ENCODE results near the gene CDX1.

CDX1 gene

DNA sequence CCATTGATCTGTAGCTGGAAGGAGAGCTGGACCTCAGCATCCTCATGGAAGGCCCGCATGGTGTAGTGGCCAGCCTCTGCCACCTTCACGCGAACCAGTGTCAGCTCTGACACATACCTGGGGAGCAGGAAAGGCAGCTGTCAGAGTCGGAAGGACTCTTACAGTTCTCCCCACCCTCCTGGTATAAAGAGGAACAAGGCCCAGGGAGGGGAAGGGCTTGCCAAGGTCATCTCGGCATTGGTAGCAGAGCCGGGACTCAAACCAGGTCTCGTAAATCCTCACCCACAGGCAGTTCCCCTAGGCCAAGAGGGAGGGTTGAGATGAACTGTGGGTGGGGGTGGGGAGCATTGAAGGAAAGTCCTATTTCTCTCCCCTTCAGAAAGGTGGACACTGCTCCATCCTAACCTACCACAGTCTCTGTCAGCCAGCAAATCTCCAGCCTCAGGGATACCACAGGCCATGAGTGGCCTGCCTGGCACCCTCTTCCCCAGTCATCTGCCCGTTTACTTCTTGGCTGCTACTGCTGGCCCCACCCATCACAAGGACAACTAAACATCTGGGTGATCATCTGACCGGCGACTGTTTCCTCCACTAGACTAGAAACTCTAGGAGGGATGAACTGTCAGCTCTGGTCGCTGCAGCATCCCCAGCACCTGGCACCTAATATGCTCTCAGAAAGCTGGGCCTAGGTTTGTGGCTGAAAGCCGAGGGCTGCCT, 34.4 kb upstream of the CDX1 start:
- TF ChIP-seq, protein P1, sequence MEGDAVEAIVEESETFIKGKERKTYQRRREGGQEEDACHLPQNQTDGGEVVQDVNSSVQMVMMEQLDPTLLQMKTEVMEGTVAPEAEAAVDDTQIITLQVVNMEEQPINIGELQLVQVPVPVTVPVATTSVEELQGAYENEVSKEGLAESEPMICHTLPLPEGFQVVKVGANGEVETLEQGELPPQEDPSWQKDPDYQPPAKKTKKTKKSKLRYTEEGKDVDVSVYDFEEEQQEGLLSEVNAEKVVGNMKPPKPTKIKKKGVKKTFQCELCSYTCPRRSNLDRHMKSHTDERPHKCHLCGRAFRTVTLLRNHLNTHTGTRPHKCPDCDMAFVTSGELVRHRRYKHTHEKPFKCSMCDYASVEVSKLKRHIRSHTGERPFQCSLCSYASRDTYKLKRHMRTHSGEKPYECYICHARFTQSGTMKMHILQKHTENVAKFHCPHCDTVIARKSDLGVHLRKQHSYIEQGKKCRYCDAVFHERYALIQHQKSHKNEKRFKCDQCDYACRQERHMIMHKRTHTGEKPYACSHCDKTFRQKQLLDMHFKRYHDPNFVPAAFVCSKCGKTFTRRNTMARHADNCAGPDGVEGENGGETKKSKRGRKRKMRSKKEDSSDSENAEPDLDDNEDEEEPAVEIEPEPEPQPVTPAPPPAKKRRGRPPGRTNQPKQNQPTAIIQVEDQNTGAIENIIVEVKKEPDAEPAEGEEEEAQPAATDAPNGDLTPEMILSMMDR (IDR thresholded peaks at IDR 0.05; ENCODE audit: borderline replicate concordance, insufficient read depth, low read depth, low read length), result no peak
- H3K4me3 ChIP-seq (ENCODE audit: low read depth, low read length), result no peak overlapping the region

DNA sequence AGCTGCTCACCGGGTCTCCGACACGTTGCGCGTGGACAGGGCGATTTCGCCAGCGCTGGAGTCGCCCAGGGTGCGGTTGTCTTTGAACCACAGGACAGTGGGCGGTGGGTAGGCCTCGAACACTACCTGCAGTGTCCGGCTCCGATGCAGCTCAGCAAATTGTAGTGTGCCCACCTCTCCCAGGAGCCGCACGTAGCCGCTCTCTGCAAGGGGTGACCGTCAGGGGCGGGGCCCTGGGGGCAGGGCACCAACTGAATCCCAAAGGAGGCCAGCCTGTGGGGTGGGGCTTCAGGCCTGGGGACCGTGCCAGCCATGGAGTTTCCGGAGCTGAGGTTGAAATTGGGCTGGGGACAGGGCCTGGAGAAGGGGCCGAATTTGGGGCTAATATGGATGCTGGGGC, 33.8 kb upstream of the CDX1 start:
- TF ChIP-seq, protein P1 (IDR thresholded peaks at IDR 0.05; ENCODE audit: borderline replicate concordance, insufficient read depth, low read depth, low read length), result no peak
- no peak overlapping the region for H3K4me3 ChIP-seq (ENCODE audit: low read depth, low read length)

DNA sequence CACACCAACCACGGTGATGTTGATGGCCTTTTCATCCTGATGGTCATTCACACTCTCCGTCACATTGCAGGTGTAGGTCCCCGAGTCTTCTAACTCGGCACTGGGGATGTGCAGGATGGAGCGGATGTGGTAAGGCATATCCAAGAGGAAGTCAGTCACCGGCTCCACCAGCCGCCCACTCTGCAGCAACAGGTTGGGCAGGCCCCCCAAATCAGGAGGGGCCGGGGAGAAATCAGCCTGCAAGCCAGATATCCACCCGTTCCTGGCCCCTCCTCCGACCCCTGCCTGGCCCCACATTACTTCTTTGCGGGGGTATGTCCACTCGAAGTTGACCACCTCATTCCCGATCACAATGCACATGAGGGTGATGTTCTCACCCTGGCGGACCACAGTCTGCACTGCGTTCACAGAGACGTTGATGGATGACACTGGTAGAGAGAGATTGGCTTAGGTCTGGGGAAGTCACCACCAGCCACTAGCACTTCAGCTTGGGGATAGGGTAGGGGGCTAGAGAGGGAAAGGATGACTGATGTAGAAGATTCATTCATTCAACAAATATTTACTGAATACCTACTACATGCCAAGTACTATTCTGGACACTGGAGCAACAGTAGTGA, 32.9 kb upstream of the CDX1 start:
- TF ChIP-seq, protein P1 (IDR thresholded peaks at IDR 0.05; ENCODE audit: borderline replicate concordance, insufficient read depth, low read depth, low read length), result no peak
- no peak overlapping the region for H3K4me3 ChIP-seq (ENCODE audit: low read depth, low read length)

DNA sequence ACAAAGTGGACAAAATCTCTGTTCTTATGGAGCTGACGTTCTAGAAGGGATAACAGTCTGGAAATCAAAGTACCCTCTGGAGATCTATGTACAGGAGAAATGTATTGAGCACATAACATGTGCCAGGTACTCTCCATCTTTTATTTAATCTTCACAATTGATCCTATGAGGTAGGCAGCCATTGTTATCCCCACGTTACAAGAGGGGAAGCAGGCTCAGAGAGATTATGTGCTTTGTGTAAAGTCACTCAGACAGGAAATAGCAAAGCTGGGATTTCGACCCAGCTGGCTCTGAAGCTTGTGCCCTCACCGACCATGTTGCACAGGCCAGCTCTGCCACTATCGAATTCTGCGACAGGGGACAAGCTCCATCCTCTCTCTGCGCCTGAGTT, 32.4 kb upstream of the CDX1 start:
- TF ChIP-seq, protein P1 (IDR thresholded peaks at IDR 0.05; ENCODE audit: borderline replicate concordance, insufficient read depth, low read depth, low read length), result no peak
- no peak overlapping the region for H3K4me3 ChIP-seq (ENCODE audit: low read depth, low read length)

DNA sequence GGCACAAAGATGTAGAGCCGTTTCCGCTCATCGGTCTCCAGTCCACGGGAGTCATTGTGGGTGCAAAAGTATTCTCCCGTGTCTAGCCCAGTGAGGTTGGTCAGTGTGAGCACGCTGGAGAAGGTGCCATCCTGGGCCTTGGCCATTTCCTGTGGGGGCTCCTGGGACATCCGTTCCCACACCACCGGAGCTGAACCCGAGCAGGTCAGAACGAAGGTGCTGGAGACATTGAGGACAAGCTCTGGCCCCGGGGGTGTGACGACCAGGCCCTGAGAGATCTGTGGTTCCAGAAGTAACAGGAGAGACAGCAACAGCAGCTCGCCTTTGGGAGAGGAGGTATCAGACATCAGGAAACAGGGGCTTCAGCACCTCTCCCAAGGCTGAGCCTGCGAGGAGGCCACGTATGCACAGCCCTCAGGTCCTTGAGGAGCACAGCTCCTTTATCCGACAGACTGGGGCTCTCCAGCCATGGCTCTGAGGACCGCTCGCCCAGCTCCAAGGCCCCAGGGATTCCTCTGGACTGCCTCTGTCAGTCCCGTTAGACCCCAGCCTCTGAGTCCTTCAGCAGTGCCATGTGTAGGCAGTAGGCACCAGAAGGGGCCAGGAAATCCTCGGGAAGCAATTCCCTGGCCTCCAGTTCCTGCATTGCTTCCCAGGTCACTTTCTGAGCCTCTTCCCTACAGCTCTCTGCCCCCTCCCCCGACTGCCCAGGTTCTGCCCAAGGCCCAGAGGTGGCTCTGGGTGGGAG, 30.8 kb upstream of the CDX1 start:
- H3K4me3 ChIP-seq (ENCODE audit: low read depth, low read length), result no peak overlapping the region
- TF ChIP-seq, protein P1 (IDR thresholded peaks at IDR 0.05; ENCODE audit: borderline replicate concordance, insufficient read depth, low read depth, low read length), result no peak

DNA sequence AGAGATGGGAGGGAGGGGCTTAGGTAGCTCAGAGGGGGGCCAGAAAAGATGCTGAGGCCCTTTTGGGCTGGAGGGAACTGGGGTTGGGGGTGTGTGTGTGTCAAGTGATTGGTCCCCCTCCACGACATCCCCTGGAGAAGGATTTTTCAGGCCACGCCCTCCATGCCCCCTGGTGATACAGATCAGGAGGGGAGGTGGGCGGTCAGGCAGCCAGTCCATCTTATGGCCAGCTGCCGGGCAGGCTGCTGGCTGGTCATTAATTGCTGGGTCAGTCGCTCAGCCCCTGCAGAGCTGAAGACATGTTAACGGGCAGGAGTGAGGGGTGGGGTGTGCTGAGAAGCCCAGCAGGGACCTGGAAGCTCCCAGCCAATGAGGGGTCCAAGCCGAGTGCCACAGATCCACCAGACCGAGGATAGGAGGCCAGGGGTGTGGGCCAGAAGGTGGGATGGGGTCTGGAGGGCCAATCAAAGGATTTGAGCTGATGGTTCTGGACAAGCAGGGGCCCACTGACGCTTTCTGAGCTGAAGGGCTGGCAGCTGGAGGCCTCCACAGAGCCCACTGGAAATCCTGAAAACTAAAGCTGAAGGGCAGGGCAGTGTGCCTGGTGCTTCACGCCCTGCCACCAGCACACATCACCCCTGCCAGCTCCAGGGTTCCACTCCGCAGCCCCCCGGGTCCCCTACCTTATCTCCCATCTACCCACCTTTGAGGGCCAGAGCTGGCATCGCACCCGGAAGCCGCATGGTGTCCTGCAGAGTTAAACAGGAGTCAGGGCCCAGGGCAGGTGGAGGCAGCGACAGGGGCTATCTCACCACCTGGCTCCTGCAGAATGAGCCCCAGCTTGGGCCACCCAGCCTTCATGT, 30.0 kb upstream of the CDX1 start:
- TF ChIP-seq, protein P1 (IDR thresholded peaks at IDR 0.05; ENCODE audit: borderline replicate concordance, insufficient read depth, low read depth, low read length), result no peak
- no peak overlapping the region for H3K4me3 ChIP-seq (ENCODE audit: low read depth, low read length)
